Measurements from ENCODE around the gene UBE4B.

DNA sequence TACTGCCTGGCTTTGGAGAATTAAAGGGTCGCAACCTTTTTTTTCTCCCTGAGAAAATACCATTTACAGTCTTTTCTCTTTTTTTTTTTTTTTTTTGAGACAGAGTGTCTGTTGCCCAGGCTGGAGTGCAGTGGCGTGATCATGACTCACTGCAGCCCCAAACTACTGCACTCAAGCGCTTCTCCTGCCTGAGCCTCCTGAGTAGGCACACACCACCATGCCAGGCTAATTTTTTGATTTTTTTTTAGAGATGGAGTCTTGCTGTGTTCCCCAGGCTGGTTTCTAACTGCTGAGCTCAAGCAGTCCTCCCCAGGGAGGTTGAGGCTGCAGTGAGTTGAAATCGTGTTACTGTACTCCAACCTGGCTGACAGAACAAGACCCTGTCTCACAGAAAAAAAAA is 24.6 kb downstream of the UBE4B start:
- TF ChIP-seq, protein P1, sequence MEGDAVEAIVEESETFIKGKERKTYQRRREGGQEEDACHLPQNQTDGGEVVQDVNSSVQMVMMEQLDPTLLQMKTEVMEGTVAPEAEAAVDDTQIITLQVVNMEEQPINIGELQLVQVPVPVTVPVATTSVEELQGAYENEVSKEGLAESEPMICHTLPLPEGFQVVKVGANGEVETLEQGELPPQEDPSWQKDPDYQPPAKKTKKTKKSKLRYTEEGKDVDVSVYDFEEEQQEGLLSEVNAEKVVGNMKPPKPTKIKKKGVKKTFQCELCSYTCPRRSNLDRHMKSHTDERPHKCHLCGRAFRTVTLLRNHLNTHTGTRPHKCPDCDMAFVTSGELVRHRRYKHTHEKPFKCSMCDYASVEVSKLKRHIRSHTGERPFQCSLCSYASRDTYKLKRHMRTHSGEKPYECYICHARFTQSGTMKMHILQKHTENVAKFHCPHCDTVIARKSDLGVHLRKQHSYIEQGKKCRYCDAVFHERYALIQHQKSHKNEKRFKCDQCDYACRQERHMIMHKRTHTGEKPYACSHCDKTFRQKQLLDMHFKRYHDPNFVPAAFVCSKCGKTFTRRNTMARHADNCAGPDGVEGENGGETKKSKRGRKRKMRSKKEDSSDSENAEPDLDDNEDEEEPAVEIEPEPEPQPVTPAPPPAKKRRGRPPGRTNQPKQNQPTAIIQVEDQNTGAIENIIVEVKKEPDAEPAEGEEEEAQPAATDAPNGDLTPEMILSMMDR (IDR thresholded peaks at IDR 0.05): no peak
- no peak for TF ChIP-seq POLR2A (IDR thresholded peaks at IDR 0.05)
- no peak for TF ChIP-seq EP300 (IDR thresholded peaks at IDR 0.05)
- TF ChIP-seq POLR2AphosphoS5 (IDR thresholded peaks at IDR 0.05): no peak

Data from sigmoid colon (tissue), 4 donors.